GM10248 (cell line): ENCODE data around the gene ERLEC1.

Experiments used
- CTCF ChIA-PET: fragments of 300-600 bp; sonication (Branson Sonifier 250); formaldehyde crosslinking; extraction: SDS; loops from one replicate; lab custom pipeline; 2021; ENCODE audit warnings: antibody characterized with exemption; lab: Yijun Ruan, JAX
- POLR2A ChIA-PET: fragments of 350-650 bp; sonication (Branson Sonifier 250); formaldehyde crosslinking; extraction: SDS; loops from one replicate; lab custom pipeline; 2020; ENCODE audit warnings: antibody characterized with exemption; lab: Yijun Ruan, JAX
- DNase-seq: peaks from one replicate; pipeline ENCODE4 v3.0.0; 2012; ENCODE audit errors: extremely low spot score
- TF ChIP-seq, protein P1 (sequence below): IDR thresholded peaks from 2 replicates; pipeline ENCODE4 v1.5.1; 2012; ENCODE audit warnings: mild to moderate bottlenecking, low read depth; ENCODE audit errors: extremely low read depth, missing control alignments, control extremely low read depth

Gene ERLEC1

DNA sequence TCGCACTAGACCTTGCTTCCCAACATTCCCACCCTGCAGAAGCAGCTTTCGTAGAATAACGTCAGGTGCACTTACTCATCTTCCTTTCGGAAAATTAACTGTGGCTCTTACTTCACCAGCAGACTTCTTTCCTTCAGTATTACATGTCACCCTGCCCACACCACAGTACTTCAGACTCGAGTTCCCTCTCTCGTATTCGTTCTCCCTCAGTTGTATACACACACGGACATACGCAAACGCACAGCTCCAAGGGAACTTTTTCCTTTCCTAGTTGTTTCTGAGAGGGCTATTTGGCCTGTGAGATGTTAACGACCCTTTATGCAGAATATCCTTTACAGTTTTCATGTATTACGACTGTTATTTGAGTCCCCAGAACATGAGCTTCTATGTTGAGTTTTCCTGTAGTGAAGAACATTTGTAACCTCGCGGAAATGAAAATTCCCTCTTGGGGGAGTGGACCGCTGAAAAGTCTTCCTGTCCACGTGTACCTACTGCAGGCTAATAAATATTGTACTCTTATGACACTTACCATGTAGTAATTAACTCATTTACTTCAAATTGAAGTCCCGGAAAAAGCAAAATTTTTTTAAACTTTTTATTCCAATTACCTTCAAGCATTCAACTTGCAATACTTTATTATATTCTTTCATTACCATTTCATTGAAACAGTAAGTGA is 908 bp downstream of the ERLEC1 start:
- CTCF ChIA-PET = interaction anchor here (0.6 to 3.3 kb wide), 5 partner anchors 12 to 73 kb away, joined by 3 to 18 read pairs (median 4); partner anchors contain the start of gene CHAC2
- TF ChIP-seq, protein P1, sequence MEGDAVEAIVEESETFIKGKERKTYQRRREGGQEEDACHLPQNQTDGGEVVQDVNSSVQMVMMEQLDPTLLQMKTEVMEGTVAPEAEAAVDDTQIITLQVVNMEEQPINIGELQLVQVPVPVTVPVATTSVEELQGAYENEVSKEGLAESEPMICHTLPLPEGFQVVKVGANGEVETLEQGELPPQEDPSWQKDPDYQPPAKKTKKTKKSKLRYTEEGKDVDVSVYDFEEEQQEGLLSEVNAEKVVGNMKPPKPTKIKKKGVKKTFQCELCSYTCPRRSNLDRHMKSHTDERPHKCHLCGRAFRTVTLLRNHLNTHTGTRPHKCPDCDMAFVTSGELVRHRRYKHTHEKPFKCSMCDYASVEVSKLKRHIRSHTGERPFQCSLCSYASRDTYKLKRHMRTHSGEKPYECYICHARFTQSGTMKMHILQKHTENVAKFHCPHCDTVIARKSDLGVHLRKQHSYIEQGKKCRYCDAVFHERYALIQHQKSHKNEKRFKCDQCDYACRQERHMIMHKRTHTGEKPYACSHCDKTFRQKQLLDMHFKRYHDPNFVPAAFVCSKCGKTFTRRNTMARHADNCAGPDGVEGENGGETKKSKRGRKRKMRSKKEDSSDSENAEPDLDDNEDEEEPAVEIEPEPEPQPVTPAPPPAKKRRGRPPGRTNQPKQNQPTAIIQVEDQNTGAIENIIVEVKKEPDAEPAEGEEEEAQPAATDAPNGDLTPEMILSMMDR = no peak
- no peak for DNase-seq
- POLR2A ChIA-PET = interaction anchor here (0.5 to 2.9 kb wide), 2 partner anchors 20 to 181 kb away, joined by 6 to 9 read pairs; partner anchors contain the start of gene CHAC2

DNA sequence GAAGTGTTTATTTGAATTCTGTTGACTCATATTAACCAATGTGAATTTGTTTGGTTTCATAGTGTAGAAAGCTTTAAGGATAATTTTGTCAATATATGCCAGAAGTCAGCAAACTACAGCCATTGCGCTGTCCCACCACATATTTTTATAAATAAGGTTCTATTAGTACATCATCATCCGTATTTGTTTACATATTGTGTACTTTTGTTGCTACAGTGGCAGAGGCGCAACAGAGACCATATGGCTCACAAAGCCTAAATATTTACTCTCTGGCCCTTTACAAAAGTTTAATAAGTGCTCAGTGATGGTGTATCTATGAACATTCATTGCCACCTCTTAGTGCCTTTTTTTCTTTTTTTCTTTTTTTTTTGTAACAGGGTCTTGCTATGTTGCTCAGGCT is 6.4 kb downstream of the ERLEC1 start:
- TF ChIP-seq, protein P1 = no peak
- ChIA-PET CTCF (interaction anchor here (1.0 to 1.6 kb wide), 5 partner anchors 8 to 26 kb away, joined by 3 to 4 read pairs (median 3); partner anchors contain the start of gene CHAC2), POLR2A (no interaction called here)
- no peak for DNase-seq

DNA sequence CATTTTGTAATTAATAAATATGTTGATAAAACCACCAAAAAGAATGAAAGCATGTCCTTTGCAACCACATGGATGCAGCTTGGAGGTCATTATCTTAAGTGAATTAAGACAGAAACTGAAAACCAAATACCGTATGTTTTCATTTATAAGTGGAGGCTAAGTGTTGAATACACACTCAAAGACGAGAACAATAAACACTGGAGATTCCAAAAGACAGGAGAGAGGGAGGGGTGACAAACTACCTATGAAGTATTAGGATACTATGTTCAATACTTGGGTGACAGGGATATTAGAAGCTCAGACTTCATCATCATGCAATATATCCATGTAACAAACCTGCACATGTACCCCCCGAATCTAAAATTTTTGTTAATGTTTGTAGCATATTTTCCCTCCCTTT is 7.0 kb downstream of the ERLEC1 start:
- DNase-seq = no peak
- CTCF ChIA-PET = interaction anchor here (1.0 to 1.4 kb wide), 2 partner anchors 19 to 26 kb away, joined by 3 to 4 read pairs; partner anchors contain the start of gene CHAC2
- TF ChIP-seq, protein P1 = no peak
- POLR2A ChIA-PET = no interaction called here

- CTCF ChIA-PET = interaction anchor here (1.0 to 1.1 kb wide), 2 partner anchors 9 to 18 kb away, joined by 3 read pairs; no protein-coding TSS in a partner anchor
- TF ChIP-seq, protein P1 = no peak
- POLR2A ChIA-PET = no interaction called here
- no peak for DNase-seq
Measured at GRCh38 chr2:53801547-53801946, 14.7 kb downstream of the ERLEC1 start.

DNA sequence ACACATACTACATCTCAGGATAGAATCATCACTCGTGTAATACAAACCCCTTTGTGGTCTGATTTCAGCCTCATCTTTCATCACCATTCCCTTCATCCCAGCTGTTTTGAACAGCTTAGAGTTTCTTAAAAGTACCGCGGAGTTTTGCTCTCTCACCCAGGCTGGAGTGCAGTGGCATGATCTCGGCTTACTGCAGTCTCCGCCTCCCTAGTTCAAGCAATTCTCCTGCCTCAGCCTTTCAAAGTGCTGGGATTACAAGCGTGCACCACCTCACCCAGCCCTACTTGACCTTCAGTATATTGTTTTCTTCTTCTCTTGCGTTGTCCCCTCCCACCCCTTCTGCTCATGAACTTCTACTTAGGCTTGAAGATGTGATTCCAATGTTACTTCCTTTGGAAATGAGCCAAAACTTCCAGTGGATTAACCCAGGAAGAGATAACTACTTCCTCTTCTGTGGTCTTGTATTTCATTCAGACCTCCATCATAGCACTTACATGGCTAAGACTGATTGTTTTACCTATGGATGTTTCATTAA is 15.8 kb downstream of the ERLEC1 start:
- CTCF ChIA-PET = no interaction called here
- DNase-seq = no peak
- POLR2A ChIA-PET = no interaction called here

GRCh38 chr2:53811601-53812000 is 24.8 kb downstream of the ERLEC1 start:
- ChIA-PET CTCF (no interaction called here), POLR2A (no interaction called here)
- DNase-seq = no peak
- TF ChIP-seq, protein P1 = no peak

More for the DNA sequence above, 15.8 kb downstream of the ERLEC1 start:
- TF ChIP-seq, protein P1 = no peak
